PC-9 (cell line): ENCODE results near the gene VWA3B. TPM values are rescaled to one million over a fixed set of nuclear protein-coding genes. Genes with fewer than 3 reads are reported as not detected.

Source experiments
- BruUV-seq: library from RNA; stranded (reverse); fragments of 400-500 nt; replicated peaks from 2 replicates; lab custom pipeline; 2021; lab: Mats Ljungman, UMichigan
- CTCF ChIA-PET: fragments of 300-600 bp; sonication (Branson Sonifier 250); formaldehyde crosslinking; loops from one replicate; lab custom pipeline; 2022; ENCODE audit warnings: antibody characterized with exemption; lab: Charles Lee
- POLR2A ChIA-PET: fragments of 300-600 bp; sonication (Branson Sonifier 250); formaldehyde crosslinking; loops from one replicate; lab custom pipeline; 2022; ENCODE audit warnings: antibody characterized with exemption; ENCODE audit not compliant: unreplicated experiment; lab: Charles Lee
- DNase-seq, 2 experiments: peaks; one replicate each; pipeline versions ENCODE4 v3.0.0 to v3.0.0-alpha.2; 2015 to 2022; ENCODE audit warnings: mixed read lengths in 1 of 2
- H2AFZ ChIP-seq: fragments of 200-600 bp; sonication (generic); 2 replicates; pipeline ENCODE4 v1.8.1; 2017; ENCODE audit warnings: antibody characterized with exemption
- H3F3A ChIP-seq: fragments of 200-600 bp; sonication (generic); 2 replicates; pipeline ENCODE4 v1.8.1; 2017; ENCODE audit warnings: antibody characterized with exemption, mild to moderate bottlenecking, low read depth; ENCODE audit not compliant: insufficient read depth
- H3K27ac ChIP-seq: fragments of 200-600 bp; sonication (generic); 2 replicates; pipeline ENCODE4 v1.6.1; 2016; ENCODE audit warnings: mixed run types
- H3K27me3 ChIP-seq: fragments of 200-600 bp; sonication (generic); 2 replicates; pipeline ENCODE4 v1.6.1; 2016; ENCODE audit warnings: low read depth, mixed run types; ENCODE audit not compliant: insufficient read depth
- H3K36me3 ChIP-seq: fragments of 200-600 bp; sonication (generic); 2 replicates; pipeline ENCODE4 v1.6.1; 2016; ENCODE audit warnings: low read depth, mixed run types
- H3K4me1 ChIP-seq: fragments of 200-600 bp; sonication (generic); replicated peaks from 2 replicates; pipeline ENCODE4 v1.6.1; 2016; ENCODE audit warnings: mixed run types; ENCODE audit not compliant: insufficient read depth
- H3K4me2 ChIP-seq: fragments of 200-600 bp; sonication (generic); 2 replicates; pipeline ENCODE4 v1.6.1; 2017; ENCODE audit warnings: mixed run types
- H3K4me3 ChIP-seq: fragments of 200-600 bp; sonication (generic); 2 replicates; pipeline ENCODE4 v1.6.1; 2016; ENCODE audit warnings: mixed run types
- H3K79me2 ChIP-seq: fragments of 200-600 bp; sonication (generic); 2 replicates; pipeline ENCODE4 v1.6.1; 2017; ENCODE audit warnings: low read depth, mixed run types
- H3K9me2 ChIP-seq: fragments of 200-600 bp; sonication (generic); 2 replicates; pipeline ENCODE4 v1.8.1; 2017; ENCODE audit warnings: mild to moderate bottlenecking; ENCODE audit not compliant: insufficient read depth
- H3K9me3 ChIP-seq: fragments of 200-600 bp; sonication (generic); 2 replicates; pipeline ENCODE4 v1.8.1; 2016; ENCODE audit warnings: low read depth; ENCODE audit not compliant: insufficient read depth
- H4K20me1 ChIP-seq: fragments of 200-600 bp; sonication (generic); 2 replicates; pipeline ENCODE4 v1.8.1; 2017; ENCODE audit not compliant: insufficient read depth
- EZH2 ChIP-seq: fragments of 200-600 bp; sonication (generic); IDR thresholded peaks from 2 replicates; pipeline ENCODE4 v1.8.0; 2017; ENCODE audit warnings: antibody characterized with exemption, low read depth
- intact Hi-C: fragments of 100-400 bp; cut with micrococcal nuclease; formaldehyde crosslinking; loops from one replicate; pipeline ENCODE4 v1.10.0; 2022; ENCODE audit not compliant: unreplicated experiment
- total RNA-seq: library from RNA; stranded (reverse); gene quantifications from 2 replicates; pipeline ENCODE4 v1.2.3, GENCODE V29; 2021
- TF ChIP-seq, protein P1 (sequence below): fragments of 200-600 bp; sonication (generic); conservative IDR thresholded peaks from 2 replicates; pipeline ENCODE4 v1.6.1; 2017; ENCODE audit warnings: mixed run types, antibody characterized with exemption, mild to moderate bottlenecking, moderate library complexity

Gene VWA3B
- total RNA-seq, 1 experiment from 2014 or later: not detected

DNA sequence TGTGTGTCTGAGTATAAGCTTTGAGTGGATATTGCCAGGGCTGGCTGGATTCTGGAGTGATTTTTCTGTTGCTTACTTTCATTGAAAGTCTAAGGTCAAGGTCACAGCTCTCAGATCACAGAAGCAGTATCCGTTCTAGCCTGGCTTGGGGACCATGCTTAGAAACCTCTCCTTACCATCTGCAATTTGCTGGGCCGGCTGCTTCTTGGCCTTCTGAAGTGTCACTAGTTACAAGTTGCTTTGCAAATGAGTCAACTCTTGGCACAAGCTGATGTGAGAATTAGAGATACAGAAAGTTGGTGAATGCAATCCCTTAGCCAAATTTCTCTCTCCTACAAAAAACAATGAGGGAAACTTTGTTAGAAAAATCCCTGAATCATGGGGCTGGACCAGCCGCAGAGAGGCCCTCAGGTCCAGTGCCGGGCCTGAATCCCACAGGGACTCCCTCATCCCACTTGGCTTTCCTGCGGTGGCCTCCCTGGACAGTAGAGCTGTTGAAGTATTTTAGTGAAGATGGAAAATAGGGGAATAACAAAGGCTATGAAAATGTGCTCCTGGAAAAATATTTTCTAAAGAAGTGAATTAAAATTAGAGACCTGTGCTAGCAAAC, 166.6 kb downstream of the VWA3B start:
- no peak for DNase-seq
- no peaks in the 10 kb centered on the region for H3F3A ChIP-seq
- H3K4me3 ChIP-seq: no peak overlapping the region
- H4K20me1 ChIP-seq: no peaks in the 10 kb centered on the region
- no peak overlapping the region for H3K27ac ChIP-seq
- no peaks in the 10 kb centered on the region for H3K9me2 ChIP-seq
- intact Hi-C loops: no loop called here
- TF ChIP-seq, protein P1, sequence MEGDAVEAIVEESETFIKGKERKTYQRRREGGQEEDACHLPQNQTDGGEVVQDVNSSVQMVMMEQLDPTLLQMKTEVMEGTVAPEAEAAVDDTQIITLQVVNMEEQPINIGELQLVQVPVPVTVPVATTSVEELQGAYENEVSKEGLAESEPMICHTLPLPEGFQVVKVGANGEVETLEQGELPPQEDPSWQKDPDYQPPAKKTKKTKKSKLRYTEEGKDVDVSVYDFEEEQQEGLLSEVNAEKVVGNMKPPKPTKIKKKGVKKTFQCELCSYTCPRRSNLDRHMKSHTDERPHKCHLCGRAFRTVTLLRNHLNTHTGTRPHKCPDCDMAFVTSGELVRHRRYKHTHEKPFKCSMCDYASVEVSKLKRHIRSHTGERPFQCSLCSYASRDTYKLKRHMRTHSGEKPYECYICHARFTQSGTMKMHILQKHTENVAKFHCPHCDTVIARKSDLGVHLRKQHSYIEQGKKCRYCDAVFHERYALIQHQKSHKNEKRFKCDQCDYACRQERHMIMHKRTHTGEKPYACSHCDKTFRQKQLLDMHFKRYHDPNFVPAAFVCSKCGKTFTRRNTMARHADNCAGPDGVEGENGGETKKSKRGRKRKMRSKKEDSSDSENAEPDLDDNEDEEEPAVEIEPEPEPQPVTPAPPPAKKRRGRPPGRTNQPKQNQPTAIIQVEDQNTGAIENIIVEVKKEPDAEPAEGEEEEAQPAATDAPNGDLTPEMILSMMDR: no peak
- no peak overlapping the region for H2AFZ ChIP-seq
- H3K4me1 ChIP-seq: no peaks in the 10 kb centered on the region
- ChIA-PET CTCF (no interaction called here), POLR2A (no interaction called here)
- no TSS peak for BruUV-seq
- H3K36me3 ChIP-seq: no peaks in the 10 kb centered on the region
- H3K9me3 ChIP-seq: no peaks in the 10 kb centered on the region
- H3K4me2 ChIP-seq: no peak overlapping the region
- H3K27me3 ChIP-seq: no peaks in the 10 kb centered on the region
- no peaks in the 10 kb centered on the region for H3K79me2 ChIP-seq

DNA sequence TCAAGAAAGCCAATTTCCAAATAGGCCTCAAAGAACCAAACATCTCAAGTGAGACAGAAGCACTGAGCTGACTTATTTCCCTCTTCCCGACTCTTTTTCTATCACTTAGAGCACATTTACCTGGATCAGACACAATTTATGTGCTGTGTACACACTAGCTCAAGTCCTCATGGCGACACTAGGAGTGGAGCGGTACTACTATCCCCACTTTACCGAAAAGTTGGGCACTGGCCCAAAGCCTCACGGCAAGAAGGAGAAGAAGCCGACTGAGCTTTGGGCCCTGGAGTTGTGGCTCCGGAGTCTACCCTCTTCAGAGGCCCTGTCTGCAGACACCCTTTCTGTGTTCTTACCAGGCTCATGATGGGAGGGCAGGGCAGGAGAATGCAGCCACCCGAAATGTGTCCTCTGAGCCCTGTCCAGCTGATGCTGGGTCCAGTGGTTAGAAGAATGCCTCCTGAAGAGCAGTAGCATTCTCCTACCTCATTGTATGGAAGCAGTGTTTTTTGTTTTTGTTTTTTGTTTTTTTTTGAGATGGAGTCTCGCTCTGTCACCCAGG, 167.6 kb downstream of the VWA3B start:
- Histone ChIP-seq H3K9me2 (no peaks in the 10 kb centered on the region), H2AFZ (no peak overlapping the region), H3K4me1 (no peaks in the 10 kb centered on the region), H3K27me3 (no peaks in the 10 kb centered on the region), H3K27ac (no peak overlapping the region), H3F3A (no peaks in the 10 kb centered on the region), H3K36me3 (no peaks in the 10 kb centered on the region), H3K4me2 (no peak overlapping the region), H4K20me1 (no peaks in the 10 kb centered on the region), H3K79me2 (no peaks in the 10 kb centered on the region), H3K4me3 (no peak overlapping the region), H3K9me3 (no peaks in the 10 kb centered on the region)
- no peak for DNase-seq
- ChIA-PET CTCF (no interaction called here), POLR2A (no interaction called here)
- BruUV-seq: no TSS peak
- TF ChIP-seq EZH2: no peak
- TF ChIP-seq, protein P1: no peak
- intact Hi-C loops: no loop called here

DNA sequence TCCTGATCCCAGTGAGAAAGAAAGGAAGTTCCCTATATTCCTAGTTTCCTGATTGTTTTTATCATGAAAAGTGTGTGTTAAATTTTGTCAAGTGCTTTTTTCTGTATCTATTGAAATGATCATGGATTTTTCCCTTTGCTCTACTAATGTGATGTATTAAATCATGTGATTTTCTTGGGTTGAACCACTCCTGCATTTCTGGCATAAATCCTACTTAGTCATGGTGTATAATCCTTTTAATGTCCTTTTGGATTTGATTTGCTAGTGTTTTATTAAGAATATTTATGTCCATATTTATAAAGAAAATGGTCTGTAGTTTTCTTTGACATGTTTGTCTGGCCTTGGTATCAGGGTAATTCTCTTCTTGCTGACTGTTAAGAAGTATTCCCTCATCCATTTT, 171.9 kb downstream of the VWA3B start:
- POLR2A ChIA-PET: no interaction called here
- CTCF ChIA-PET: no interaction called here
- Histone ChIP-seq H3K79me2 (no peaks in the 10 kb centered on the region), H3K9me3 (peaks cover 26% of the 10 kb centered on the region), H3F3A (no peaks in the 10 kb centered on the region), H3K4me3 (no peak overlapping the region), H3K4me2 (no peak overlapping the region), H3K36me3 (no peaks in the 10 kb centered on the region), H4K20me1 (no peaks in the 10 kb centered on the region), H3K27ac (no peak overlapping the region), H3K27me3 (no peaks in the 10 kb centered on the region), H3K4me1 (no peaks in the 10 kb centered on the region), H3K9me2 (no peaks in the 10 kb centered on the region; the same call in 1 of the 2 replicates), H2AFZ (no peak overlapping the region)
- no peak for TF ChIP-seq EZH2
- TF ChIP-seq, protein P1: no peak
- DNase-seq: no peak
- intact Hi-C loops: no loop called here
- no TSS peak for BruUV-seq
